H1 (cell line): ENCODE measurements around the gene ALG2. TPM values are rescaled to one million over a fixed set of nuclear protein-coding genes. Genes with fewer than 3 reads are reported as not detected.

Experiments used
- CHD7 ChIP-seq: fragments of 300-600 bp; sonication (generic); IDR thresholded peaks from 2 replicates; pipeline ENCODE4 v1.7.1; 2012; ENCODE audit warnings: low read length, moderate library complexity, mild to moderate bottlenecking, inconsistent platforms; ENCODE audit not compliant: insufficient replicate concordance
- SIX5 ChIP-seq: IDR thresholded peaks from 2 replicates; pipeline ENCODE4 v1.6.1; 2011; ENCODE audit warnings: mild to moderate bottlenecking, low read depth, low read length
- ZNF274 ChIP-seq: IDR thresholded peaks from 2 replicates; pipeline ENCODE4 v1.7.0; 2012; ENCODE audit warnings: low read length, borderline replicate concordance; ENCODE audit errors: extremely low read depth
- polyA plus RNA-seq, 7 experiments: library from polyadenylated mRNA; depleted of rRNA in 3 of 7; stranded (reverse) in 5 of 7; unstranded in 2 of 7; fragments of >200 nt in 5 of 7; fragments of 200-250 nt in 2 of 7; gene quantifications; 1 replicate in 5 of 7; 2 replicates in 1 of 7; 4 replicates in 1 of 7; pipeline versions ENCODE4 v1.2.1 to v1.2.3, GENCODE V29; 2011 to 2013; ENCODE audit warnings: missing spikeins in 2 of 7, mixed read lengths in 2 of 7
- total RNA-seq: library from RNA; stranded (reverse); fragmentation: NEBNext Ultra II Directional; extraction: Animal tissue kit (Norgen Biotek cat#: 25700); gene quantifications from 2 replicates; pipeline ENCODE4 v1.2.1, GENCODE V29; 2021

ALG2 gene
- total and polyA plus RNA-seq, 2 of the 8 experiments (the other 6 are each of a cell fraction or from before 2014, with no cell fraction given), result 27.1 to 30.7 TPM

GRCh38 chr9:99199938-99200539 is 21.7 kb downstream of the ALG2 start (continued):
- TF ChIP-seq CHD7, result no peak
- TF ChIP-seq SIX5, result no peak
- no peak for TF ChIP-seq ZNF274
